ENCODE measurements around the gene FBXW5.

Gene FBXW5, protein sequence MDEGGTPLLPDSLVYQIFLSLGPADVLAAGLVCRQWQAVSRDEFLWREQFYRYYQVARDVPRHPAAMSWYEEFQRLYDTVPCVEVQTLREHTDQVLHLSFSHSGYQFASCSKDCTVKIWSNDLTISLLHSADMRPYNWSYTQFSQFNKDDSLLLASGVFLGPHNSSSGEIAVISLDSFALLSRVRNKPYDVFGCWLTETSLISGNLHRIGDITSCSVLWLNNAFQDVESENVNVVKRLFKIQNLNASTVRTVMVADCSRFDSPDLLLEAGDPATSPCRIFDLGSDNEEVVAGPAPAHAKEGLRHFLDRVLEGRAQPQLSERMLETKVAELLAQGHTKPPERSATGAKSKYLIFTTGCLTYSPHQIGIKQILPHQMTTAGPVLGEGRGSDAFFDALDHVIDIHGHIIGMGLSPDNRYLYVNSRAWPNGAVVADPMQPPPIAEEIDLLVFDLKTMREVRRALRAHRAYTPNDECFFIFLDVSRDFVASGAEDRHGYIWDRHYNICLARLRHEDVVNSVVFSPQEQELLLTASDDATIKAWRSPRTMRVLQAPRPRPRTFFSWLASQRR

DNA sequence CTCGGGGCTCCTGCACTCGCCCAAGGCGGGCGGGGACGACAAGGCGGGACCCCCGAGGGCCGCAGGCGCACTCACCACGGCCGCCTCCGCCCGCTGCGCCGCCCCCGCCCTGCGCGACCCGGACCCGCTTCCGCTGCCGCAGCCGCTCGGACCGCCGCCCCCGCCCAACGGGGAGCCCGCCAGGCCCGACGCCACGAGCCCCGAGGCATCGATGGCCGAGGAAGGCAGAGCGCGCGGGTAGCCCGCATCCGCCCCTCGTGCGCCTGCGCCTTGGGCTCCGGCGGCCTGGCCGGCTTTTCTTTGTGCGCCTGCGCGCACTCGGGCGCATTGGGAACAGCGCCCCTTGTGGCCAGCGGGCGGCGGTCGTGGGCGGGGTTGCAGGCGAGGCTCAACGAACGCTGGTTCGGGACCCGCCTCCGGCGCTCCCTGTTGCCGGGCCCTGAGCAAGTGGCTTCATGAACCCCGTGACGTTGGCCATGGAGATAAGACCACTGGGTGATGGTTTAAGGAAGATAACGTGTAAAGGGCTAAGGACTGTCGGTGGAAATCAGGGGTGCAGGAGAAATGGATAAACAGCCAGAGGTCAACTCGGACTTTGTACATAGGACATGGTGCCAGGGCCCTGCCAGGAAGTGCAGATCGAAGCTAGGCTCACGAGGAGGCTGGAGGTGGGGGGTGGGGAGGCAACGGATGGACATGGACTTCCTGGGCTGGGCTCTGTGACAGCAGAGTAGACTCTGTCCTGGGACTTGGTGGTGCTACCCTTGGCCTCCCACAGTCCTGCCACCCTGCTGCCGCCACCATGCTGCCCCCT, at the start of gene FBXW5, which contains the start of gene C8G:
Gene FBXW5 (minus strand): TSS at position 220 of the 814 bp plus-strand sequence. CDS start 655 bp downstream, outside the sequence.
Gene C8G (plus strand): TSS at position 725 of the 814 bp plus-strand sequence. CDS start 78 bp downstream, at position 803.
- peak; percentile 82 to 89 for DNase-seq

DNA sequence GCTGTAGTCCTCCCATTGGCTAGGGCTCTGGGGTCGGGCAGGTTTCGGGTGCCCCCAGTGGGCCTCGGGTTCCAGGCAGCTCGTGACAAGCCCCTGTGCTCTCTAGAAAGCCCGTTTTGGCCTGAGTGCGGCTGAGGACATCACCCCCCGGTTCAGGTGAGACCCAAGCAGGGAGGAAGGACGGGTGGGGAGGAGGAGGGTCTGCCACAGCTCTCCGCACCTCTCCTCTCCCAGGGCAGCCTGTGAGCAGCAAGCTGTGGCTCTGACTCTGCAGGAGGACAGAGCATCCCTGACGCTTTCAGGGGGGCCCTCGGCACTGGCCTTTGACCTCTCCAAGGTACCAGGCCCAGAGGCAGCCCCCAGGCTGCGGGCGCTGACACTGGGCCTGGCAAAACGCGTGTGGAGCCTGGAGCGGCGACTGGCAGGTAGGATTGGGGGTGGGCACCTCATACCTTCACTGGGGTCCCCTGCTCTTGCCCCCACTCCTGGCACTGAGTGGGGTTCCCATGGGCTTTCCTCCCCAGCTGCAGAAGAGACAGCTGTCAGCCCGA, 48.4 kb upstream of the FBXW5 start:
- DNase-seq, result no peak

DNA sequence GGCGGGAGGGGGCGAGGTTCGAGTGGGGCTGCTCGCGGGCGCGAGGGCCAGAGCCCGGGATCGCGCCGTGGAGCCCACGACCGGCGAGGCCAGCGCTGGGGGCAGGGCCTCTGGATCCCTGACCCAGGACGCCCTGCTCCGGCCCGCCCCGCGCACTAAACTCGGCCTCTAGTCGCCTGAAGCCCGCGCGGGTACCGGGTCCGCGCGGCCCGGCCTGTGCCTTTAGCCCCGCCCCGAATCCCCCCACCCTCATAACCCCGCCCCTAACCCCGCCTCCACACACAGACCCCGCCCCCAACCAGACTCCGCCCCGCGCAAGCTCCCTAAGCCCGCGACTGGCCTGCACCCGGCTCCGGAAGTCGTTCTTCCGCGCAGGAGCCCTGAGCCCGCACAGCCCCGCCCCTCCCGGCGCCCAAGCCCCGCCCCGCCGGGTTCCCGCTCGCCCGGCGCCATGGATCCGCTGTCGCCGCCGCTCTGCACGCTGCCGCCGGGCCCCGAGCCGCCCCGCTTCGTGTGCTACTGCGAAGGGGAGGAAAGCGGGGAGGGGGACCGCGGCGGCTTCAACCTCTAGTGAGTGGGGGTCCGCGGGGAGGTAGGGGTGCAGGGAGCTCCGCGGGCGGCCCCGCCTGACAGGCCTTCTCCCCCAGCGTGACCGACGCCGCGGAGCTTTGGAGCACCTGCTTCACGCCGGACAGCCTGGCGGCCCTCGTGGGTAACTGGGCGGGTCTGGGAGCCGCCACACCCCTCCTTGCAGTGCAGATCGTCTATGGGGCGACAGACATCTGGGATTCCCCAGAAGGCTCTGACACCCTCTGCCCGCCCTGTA, 47.7 kb upstream of the FBXW5 start, which contains the start of gene PAXX:
Gene PAXX (plus strand): TSS at position 430 of the 826 bp plus-strand sequence. CDS start 22 bp downstream, at position 452.
- DNase-seq, result peak; percentile 70 to 71

DNA sequence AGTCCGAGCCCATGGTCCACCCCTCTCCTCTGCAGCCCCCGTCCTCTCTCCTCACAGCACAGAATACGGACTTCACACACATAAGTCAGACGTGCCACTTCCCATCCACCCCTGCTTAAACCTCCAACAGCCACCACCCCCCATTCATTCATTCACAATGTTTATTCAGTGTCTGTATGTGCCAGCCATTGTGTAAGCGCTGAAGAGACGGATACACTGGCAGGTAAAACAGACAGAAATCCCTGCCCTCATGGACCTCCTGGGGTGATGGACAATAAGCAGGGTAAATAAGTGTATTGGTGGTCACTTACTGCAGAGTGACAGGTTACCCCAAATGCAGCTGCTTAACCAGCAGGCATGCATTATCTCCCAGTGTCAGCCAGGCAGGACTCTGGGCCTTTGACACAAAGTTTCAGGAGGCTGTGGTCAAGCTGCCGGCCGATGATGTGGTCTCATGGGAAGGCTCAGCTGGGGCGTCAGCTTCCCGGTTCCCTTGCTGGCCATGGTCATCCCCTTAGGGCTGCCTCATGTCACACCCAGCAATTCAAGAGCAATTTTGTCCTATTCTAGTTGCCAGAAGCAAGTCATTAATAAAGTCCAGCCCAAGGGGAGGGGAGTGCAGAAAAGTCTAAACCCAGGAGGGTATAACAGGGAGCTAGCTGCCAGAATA, 45.8 kb upstream of the FBXW5 start:
- DNase-seq, result no peak

DNA sequence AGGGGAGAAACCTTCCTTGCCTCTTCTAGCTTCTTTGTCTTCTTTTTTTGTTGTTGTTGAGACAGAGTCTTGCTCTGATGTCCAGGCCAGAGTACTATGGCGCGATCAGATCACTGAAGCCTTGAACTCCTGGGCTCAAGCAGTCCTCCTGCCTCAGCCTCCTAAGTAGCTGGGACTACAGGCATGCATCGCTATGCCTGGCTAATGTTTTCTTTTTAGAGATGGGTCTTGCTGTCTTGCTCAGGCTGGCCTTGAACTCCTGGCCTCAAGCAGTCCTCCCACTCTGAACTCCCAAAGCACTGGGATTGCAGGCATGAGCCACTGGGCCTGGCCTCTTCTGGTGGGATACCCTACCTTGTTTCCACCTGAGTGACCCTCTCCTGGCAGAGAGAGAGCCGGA, 44.3 kb upstream of the FBXW5 start:
- DNase-seq, result no peak

DNA sequence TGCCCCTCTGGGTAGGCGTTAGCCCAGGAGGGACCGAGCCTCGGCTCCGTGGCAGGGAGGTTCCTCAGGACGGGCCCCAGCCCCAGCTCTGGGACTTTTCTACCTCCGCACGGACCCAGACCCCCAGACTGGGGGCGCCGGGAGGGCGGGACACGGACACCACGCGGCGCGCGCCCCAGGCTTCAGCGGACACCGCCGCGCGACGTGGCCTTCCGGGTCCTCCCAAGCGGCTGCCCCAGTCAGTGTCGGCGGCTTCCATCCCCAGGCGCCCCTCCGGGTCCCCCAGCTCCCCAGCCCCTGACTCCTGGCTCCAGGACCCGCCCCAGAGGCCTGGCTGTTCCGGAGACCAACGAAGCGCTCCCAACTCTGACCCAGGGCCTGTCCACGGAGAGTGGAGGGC, 41.3 kb upstream of the FBXW5 start:
- DNase-seq, result no peak

DNA sequence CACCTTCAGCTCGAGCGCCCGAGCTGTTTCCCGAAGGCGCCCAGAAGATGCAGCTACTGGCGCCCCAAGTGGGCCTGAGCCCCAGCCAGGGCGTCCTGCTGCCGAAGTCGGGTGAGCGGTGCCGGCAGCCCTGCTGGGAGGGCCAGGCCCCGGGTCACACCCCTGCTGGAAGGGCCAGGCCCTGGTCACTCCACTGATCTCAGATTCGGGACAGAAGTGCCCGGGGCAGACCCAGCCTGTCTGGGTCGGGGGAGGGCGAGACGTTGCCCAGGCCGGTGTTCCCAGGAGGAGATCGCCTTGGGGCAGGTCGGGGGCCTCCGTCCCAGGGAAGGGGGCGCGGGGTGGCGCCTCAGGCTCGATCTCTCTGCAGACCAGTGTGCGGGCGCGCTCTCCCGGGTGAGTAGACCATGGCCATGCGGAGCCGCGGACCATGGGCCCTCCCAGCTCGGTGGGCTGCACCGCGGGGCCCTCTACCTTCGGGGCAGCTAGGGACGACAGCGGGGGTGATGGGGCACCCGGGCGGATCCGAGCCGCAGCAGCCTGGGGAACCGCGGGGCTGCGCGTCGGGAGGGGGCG, 40.6 kb upstream of the FBXW5 start:
- no peak for DNase-seq

DNA sequence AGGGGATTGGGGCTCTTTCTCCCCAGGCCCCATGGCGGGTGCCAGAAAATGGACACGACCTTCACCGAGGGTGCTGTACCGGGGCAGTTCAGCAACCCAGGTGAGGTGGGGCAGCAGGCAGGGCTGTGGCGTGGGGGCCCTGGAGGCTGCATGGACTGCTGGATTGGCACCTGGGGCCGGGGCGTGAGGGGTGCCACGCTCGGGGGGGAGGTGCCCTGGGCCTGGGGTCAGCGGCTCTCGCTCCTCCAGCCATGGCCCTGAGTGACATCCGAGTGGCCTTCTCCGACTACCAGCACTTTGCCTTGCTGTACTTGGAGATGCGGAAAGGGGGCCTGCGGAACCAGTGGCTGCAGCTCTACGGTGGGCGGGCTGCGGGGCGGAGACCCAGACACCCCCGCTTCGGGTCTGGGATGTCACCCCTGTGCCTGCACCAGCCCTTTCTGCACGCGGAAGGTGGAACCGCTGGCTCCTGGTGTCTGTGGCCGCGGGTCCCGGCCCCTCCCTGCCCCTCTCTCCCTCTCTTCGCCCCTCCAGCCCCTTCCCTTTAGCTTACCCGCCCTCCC, 40.0 kb upstream of the FBXW5 start:
- DNase-seq, result no peak

DNA sequence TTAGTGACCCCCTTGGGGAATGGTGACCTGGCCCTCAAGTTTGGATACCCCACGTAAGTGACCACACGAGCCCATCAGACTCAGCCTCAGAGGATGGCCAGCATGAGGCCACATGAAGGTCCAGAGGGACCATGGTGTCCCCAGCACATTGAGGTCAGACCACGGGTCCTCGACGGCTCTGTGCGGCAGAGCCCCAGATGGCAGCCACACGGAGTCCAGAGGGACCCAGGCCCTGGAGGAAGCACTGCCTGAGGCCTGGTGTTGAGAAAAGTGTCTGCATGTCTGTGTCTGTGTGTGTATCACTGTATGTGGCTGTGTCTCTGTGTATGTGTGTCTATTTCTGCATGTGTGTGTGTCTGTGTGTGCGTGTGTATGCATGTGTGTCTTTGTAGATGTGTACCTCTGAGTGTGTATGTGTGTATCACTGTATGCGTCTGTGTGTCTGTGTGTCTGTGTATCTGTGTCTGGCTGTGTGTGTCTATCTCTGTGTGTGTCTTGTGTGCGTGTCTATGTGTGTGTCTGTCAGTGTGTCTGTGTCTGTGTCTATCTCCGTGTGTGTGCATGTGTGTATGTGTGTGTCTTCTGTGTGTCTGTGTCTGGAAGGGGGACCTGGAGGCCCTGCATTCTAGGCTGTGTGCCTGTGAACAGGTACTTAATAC, 39.2 kb upstream of the FBXW5 start:
- no peak for DNase-seq

DNA sequence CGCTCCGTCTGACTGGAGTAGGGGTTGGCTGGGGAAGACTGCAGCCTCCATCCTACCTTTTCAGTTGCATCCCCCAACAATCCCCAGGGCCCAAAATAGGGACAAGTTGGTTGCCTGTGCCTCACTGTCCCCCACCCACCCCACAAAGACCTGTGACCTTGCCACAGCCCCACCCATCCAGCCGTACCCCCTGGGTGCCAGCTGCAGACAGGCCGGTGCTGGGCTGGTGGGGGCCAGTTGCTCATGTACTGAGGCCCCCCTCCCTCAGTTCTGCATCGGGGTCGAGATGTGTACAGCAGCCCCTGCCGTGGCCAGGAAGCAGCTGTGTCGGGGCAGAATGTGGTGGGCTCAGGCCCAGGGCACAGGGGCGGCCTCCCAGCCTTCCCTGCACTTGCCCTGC, 38.6 kb upstream of the FBXW5 start:
- no peak for DNase-seq

DNA sequence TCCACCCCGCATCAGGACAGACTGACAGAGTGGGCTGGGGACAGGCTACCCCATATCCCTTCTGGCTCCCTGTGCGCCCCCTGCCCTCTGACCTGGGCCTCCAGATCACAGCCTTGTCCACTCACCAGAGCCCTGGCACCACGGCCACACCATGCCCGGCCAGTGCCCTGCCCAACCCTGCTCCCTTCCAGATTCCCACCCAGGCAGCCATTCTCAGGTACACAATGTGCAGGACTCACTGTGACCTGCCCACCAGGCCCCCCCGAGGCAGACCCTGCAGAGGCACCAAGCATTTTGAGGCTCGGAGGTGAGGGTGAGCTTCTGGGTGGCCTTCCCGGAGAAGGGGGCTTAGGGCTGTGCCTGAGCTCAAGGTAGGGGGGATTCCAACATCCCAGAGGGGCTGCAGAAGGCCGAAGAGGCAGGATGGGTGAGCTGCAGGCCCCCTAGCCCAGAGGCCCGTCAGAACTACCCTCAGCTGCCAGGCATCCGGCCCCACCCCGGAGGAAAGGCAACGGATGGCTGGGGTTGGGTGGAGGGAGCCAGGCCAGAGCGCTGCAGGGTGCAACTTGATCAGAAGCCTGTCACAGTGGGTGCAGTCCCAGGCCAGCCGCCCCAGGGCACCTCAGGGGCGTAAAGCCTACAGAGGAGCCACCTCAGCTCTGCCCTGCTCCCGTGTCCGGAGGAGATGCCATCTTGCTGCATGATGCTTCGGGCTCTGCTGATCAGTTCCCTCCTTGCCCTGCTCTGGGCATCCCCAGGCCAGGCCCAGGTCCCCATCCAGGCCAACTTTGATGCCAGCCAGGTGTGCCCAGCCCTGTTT, 37.9 kb upstream of the FBXW5 start, which contains the start of gene LCNL1:
Gene LCNL1 (plus strand): TSS at position 762 of the 820 bp plus-strand sequence. CDS start 594 bp downstream, outside the sequence.
- DNase-seq, result no peak

DNA sequence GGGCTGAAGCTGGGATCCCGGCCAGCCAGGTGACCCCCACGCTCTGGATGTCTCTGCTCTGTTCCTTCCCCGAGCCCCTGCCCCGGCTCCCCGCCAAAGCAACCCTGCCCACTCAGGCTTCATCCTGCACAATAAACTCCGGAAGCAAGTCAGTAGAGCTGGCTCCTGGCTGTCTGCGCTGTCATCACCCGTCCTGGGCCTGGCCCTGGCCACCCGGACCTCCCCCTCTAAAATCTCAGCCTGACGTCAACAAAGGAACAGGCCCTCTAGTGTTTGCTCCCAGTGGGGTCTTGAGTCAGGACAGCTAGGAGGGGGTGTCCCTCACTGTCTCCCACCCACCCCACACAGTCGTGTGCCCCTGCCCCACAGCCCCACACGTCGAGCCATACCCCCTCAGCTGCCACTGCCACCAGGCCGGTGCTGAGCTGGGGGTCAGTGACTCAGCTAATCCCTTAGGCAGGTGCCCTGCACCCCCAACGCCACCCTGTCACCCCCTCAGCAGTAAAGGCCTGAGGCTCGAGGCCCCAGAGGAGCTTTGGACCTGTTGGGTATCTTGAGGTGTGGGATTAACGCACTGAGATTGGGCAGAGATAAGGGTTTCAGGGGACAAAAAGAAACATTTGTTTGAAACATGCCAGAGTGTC, 37.2 kb upstream of the FBXW5 start:
- DNase-seq, result no peak

DNA sequence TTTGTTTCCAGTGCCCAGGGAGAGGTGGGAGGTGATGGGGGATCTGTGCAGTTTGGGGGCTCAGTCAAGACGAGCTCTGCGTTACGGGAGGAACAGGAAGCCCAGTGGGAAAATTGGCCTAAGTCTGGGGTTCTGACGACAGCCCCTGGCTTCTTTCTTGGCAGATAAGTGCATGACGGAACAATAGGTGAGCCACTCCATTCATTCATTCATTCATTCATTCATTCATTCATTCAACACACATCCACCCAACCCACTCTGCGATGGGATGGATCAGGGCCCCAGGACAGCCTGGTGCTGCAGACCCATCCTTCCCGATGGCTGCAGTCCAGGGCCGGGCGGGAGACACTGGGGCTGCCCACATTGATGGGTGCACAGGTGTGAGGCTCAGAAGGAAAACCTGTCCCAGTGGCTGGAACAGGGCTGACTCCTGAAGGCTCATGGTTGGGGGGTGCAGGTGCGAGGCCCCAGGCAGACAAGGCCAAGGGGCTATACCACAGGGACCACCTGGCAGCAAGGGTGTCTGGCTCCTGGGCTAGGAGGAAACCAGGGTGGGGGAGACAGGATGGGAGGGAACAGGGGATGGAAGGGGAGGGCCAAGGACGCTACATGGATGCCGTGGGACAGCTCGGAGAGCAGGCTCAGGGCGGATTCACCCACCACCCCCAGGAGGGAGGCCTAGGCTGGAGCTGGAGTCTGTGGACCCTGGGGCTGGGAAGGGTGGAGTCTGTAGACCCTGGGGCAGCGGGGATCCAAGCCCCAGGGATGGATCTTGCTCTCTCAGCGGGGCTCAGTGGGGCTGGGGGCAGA, 36.3 kb upstream of the FBXW5 start:
- no peak for DNase-seq

DNA sequence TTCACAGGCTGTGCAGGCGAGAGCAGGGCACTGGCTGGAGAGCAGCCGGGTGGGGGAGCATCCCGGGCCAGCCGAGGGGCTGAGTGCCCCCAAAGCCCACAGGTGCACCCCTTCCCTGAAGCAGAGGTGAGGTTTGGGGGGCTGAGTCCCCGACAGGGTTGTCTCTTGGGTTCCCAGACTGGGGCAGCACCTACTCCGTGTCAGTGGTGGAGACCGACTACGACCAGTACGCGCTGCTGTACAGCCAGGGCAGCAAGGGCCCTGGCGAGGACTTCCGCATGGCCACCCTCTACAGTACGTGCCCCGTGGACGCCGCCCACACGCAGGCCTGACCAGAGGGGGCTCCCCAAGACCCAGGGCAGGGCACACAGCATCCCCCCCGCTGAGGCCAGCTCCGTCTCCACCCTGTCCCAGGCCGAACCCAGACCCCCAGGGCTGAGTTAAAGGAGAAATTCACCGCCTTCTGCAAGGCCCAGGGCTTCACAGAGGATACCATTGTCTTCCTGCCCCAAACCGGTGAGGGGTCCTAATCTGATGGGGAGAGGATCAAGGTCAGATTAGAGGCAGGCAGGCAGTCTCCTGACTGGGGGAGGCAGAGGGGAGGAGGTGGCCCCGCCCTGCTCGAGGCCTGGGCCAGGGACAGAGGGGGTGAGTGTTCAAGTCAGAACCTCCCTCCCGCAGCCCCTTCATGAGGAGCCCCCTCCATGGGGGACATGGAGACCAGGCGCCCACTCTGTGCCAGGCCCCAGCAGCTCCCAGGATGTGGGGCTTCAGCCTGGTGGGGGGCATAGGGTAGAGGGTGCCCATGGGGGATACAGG, 35.4 kb upstream of the FBXW5 start:
- DNase-seq, result no peak

DNA sequence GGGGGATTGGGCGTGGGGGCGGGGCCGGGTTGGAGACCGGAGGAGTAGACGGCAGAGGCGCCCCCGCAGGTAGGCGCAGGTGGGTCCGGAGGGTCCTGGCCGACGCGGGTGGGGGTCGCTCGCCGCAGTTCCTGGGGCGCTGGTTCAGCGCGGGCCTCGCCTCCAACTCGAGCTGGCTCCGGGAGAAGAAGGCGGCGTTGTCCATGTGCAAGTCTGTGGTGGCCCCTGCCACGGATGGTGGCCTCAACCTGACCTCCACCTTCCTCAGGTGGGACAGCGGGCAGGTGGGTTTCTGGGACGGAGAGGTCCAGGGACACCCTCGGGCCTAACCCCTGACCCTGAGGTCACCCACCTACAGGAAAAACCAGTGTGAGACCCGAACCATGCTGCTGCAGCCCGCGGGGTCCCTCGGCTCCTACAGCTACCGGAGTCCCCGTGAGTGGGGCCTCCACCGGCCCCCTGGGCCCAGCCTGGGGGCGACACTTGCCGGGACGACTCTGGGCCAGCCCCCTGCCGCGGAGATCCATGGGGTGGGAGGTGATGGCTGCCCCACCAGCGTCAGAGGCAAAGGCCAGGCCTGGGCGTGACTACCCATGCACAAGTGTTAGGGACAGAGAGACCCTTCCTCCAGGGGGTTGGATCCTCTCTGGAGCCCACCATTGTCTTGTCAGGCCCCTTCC, 34.5 kb upstream of the FBXW5 start:
- no peak for DNase-seq

All from bone marrow (tissue), 2 donors.